HG03442 (cell line): ENCODE results near the gene RPS6KA4.
"Not testable (repeated sequence)": the region's sequence is repeated elsewhere in the genome, so short reads cannot be mapped to it uniquely, and the experiment has no call there.

Experiments used
- ATAC-seq: cut with Tn5 transposase; IDR thresholded peaks from one replicate; pipeline ENCODE4 v1.9.1; 2021; ENCODE audit warnings: mild to moderate bottlenecking, moderate library complexity; ENCODE audit not compliant: unreplicated experiment

Gene RPS6KA4

GRCh38 chr11:64358907-64359711, at the start of gene RPS6KA4:
Gene RPS6KA4, plus strand, starts transcription at chr11:64359162. Its CDS starts 74 bp downstream, at chr11:64359236.
- peak; percentile 51 for ATAC-seq

- ATAC-seq, result no peak
Observed at GRCh38 chr11:64312947-64313346, 46.0 kb upstream of the RPS6KA4 start.

- ATAC-seq, result no peak
Observed at GRCh38 chr11:64313491-64314145, 45.3 kb upstream of the RPS6KA4 start.

GRCh38 chr11:64314146-64314804, 44.7 kb upstream of the RPS6KA4 start:
- ATAC-seq, result no peak

GRCh38 chr11:64314805-64315561, 44.0 kb upstream of the RPS6KA4 start:
- no peak for ATAC-seq

- ATAC-seq, result not testable (repeated sequence)
Observed at GRCh38 chr11:64315667-64316526, 43.1 kb upstream of the RPS6KA4 start.

- ATAC-seq, result peak; percentile 0
Observed at GRCh38 chr11:64316672-64317324, 42.2 kb upstream of the RPS6KA4 start.

GRCh38 chr11:64317325-64317960, 41.5 kb upstream of the RPS6KA4 start, which contains the start of gene TRMT112:
Gene TRMT112, minus strand, starts transcription at chr11:64317559. Its CDS starts 33 bp downstream, at chr11:64317526.
- ATAC-seq, result peak; percentile 59

- ATAC-seq, result peak; percentile 69
Observed at GRCh38 chr11:64317961-64318765, 40.8 kb upstream of the RPS6KA4 start, which contains the start of gene PRDX5. Gene PRDX5, plus strand, starts transcription at chr11:64318121. Its CDS starts 95 bp downstream, at chr11:64318216.

- no peak for ATAC-seq
Observed at GRCh38 chr11:64318766-64319761, 39.9 kb upstream of the RPS6KA4 start.

- no peak for ATAC-seq
Observed at GRCh38 chr11:64320556-64320955, 38.4 kb upstream of the RPS6KA4 start.

- no peak for ATAC-seq
Observed at GRCh38 chr11:64321026-64321425, 37.9 kb upstream of the RPS6KA4 start.

- no peak for ATAC-seq
Observed at GRCh38 chr11:64321533-64321932, 37.4 kb upstream of the RPS6KA4 start.

GRCh38 chr11:64322925-64323260, 36.1 kb upstream of the RPS6KA4 start:
- no peak for ATAC-seq

GRCh38 chr11:64323373-64323772, 35.6 kb upstream of the RPS6KA4 start:
- no peak for ATAC-seq

GRCh38 chr11:64323984-64324383, 35.0 kb upstream of the RPS6KA4 start:
- not testable (repeated sequence) for ATAC-seq
